ENCODE measurements around the gene PMAIP1. TPM values are rescaled to one million over a fixed set of nuclear protein-coding genes. Genes with fewer than 3 reads are reported as not detected.

Gene PMAIP1
- total RNA-seq, 2 donors from 2014 or later = not detected

- DNase-seq (ENCODE audit: low spot score) (no peak), ATAC-seq (ENCODE audit: insufficient number of reproducible peaks, low FRiP score, low read depth) (no peak)
- H3K9me3 ChIP-seq = no peaks in the 10 kb centered on the region
- H3K27ac ChIP-seq = no peak overlapping the region
- H3K36me3 ChIP-seq = no peaks in the 10 kb centered on the region
- H3K27me3 ChIP-seq (replicated peaks; ENCODE audit: insufficient read depth) = peaks cover 5% of the 10 kb centered on the region
- peaks cover 12 to 24% of the 10 kb centered on the region in 2 donors for H3K4me1 ChIP-seq (ENCODE audit: control insufficient read depth in 1 of 2, low read depth in 2 of 2)
- no peak overlapping the region for H3K4me3 ChIP-seq
- TF ChIP-seq, protein P1, sequence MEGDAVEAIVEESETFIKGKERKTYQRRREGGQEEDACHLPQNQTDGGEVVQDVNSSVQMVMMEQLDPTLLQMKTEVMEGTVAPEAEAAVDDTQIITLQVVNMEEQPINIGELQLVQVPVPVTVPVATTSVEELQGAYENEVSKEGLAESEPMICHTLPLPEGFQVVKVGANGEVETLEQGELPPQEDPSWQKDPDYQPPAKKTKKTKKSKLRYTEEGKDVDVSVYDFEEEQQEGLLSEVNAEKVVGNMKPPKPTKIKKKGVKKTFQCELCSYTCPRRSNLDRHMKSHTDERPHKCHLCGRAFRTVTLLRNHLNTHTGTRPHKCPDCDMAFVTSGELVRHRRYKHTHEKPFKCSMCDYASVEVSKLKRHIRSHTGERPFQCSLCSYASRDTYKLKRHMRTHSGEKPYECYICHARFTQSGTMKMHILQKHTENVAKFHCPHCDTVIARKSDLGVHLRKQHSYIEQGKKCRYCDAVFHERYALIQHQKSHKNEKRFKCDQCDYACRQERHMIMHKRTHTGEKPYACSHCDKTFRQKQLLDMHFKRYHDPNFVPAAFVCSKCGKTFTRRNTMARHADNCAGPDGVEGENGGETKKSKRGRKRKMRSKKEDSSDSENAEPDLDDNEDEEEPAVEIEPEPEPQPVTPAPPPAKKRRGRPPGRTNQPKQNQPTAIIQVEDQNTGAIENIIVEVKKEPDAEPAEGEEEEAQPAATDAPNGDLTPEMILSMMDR (IDR thresholded peaks at IDR 0.05) = no peak
These were observed 3.3 kb downstream of the PMAIP1 start for GRCh38 chr18:59902993-59903610.

DNA sequence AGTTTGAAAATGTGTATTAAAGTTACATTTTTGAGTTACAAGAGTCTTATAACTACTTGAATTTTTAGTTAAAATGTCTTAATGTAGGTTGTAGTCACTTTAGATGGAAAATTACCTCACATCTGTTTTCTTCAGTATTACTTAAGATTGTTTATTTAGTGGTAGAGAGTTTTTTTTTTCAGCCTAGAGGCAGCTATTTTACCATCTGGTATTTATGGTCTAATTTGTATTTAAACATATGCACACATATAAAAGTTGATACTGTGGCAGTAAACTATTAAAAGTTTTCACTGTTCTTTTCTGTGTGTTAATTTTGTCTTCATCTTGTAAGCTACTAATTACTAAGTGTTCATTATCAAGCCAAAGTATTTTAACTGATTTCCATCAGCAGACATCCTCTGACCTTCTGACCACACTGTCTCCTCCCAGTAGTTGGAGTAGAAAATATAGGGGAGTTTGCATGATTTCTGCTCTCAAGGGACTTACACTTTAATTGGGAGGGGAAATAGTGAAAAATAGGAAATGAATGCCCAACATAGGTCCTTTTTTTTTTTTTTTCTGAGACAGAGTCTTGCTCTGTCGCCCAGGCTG is 4.3 kb downstream of the PMAIP1 start:
- H3K4me3 ChIP-seq = no peak overlapping the region
- no peak for ATAC-seq (ENCODE audit: insufficient number of reproducible peaks, low FRiP score, low read depth)
- H3K27me3 ChIP-seq (replicated peaks; ENCODE audit: insufficient read depth) = peaks cover 5% of the 10 kb centered on the region
- H3K4me1 ChIP-seq (ENCODE audit: control insufficient read depth in 1 of 2, low read depth in 2 of 2) = peaks cover 12 to 18% of the 10 kb centered on the region in 2 donors
- H3K27ac ChIP-seq = no peak overlapping the region
- H3K9me3 ChIP-seq = no peaks in the 10 kb centered on the region
- no peaks in the 10 kb centered on the region for H3K36me3 ChIP-seq
- TF ChIP-seq, protein P1 (IDR thresholded peaks at IDR 0.05) = no peak
- DNase-seq (ENCODE audit: low spot score) = no peak

DNA sequence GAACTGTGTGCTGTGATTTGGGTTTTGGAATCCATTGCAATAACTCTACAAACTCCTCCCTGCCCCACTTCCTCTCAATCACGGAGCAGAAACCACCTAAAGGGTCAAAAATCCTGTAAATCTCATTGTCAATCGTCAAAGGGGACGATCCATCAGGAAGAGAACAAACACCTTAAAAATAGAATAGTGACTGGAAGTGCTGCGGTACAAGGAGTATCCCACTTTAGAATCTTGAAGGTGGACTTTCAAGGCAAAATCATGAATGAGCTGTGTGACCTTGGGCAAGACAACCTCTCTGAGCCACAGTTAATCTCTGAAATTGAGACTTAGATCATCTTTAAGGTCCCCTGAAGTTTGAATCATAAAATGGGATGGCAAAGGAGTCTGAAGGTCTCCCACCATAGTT is 5.9 kb downstream of the PMAIP1 start:
- no peaks in the 10 kb centered on the region for H3K9me3 ChIP-seq
- no peak for DNase-seq (ENCODE audit: low spot score)
- H3K27me3 ChIP-seq (replicated peaks; ENCODE audit: insufficient read depth) = peaks cover 5% of the 10 kb centered on the region
- ATAC-seq (ENCODE audit: insufficient number of reproducible peaks, low FRiP score, low read depth) = no peak
- TF ChIP-seq, protein P1 (IDR thresholded peaks at IDR 0.05) = no peak
- peaks cover 3 to 5% of the 10 kb centered on the region in 2 donors for H3K4me1 ChIP-seq (ENCODE audit: control insufficient read depth in 1 of 2, low read depth in 2 of 2)
- H3K27ac ChIP-seq = no peak overlapping the region
- no peak overlapping the region for H3K4me3 ChIP-seq
- H3K36me3 ChIP-seq = no peaks in the 10 kb centered on the region

GRCh38 chr18:59906203-59906602 is 6.4 kb downstream of the PMAIP1 start:
- Histone ChIP-seq H3K27ac (no peak overlapping the region), H3K36me3 (no peaks in the 10 kb centered on the region), H3K4me1 (ENCODE audit: control insufficient read depth in 1 of 2, low read depth in 2 of 2) (peaks cover 0 to under 1% of the 10 kb centered on the region in 2 donors), H3K27me3 (replicated peaks; ENCODE audit: insufficient read depth) (peaks cover 5% of the 10 kb centered on the region), H3K9me3 (no peaks in the 10 kb centered on the region), H3K4me3 (no peak overlapping the region)
- TF ChIP-seq, protein P1 (IDR thresholded peaks at IDR 0.05) = no peak
- DNase-seq (ENCODE audit: low spot score) = no peak
- no peak for ATAC-seq (ENCODE audit: insufficient number of reproducible peaks, low FRiP score, low read depth)

GRCh38 chr18:59907172-59907571 is 7.4 kb downstream of the PMAIP1 start:
- TF ChIP-seq, protein P1 (IDR thresholded peaks at IDR 0.05) = no peak
- Histone ChIP-seq H3K4me1 (ENCODE audit: control insufficient read depth in 1 of 2, low read depth in 2 of 2) (no peaks in the 10 kb centered on the region), H3K9me3 (no peaks in the 10 kb centered on the region), H3K4me3 (no peak overlapping the region), H3K36me3 (no peaks in the 10 kb centered on the region), H3K27me3 (replicated peaks; ENCODE audit: insufficient read depth) (peaks cover 5% of the 10 kb centered on the region), H3K27ac (no peak overlapping the region)
- DNase-seq (ENCODE audit: low spot score) = no peak
- no peak for ATAC-seq (ENCODE audit: insufficient number of reproducible peaks, low FRiP score, low read depth)

All from thoracic aorta (tissue), 2 donors.